GM12892 (cell line): ENCODE results near the gene CPLANE1.
"Not testable (repeated sequence)": the region's sequence is repeated elsewhere in the genome, so short reads cannot be mapped to it uniquely, and the experiment has no call there.

Experiments
- DNase-seq: peaks from one replicate; pipeline ENCODE4 v3.0.0; 2011; ENCODE audit not compliant: insufficient read length
- FAIRE-seq: peaks from 2 replicates; lab custom pipeline; 2011; peaks lifted over from hg19 to GRCh38; lab: Jason Lieb, UNC
- POLR2A ChIP-seq: IDR thresholded peaks from 2 replicates; pipeline ENCODE4 v1.6.1; 2011; ENCODE audit warnings: low read depth, low read length, control low read depth
- POLR2AphosphoS5 ChIP-seq: IDR thresholded peaks from 2 replicates; pipeline ENCODE4 v1.6.1; 2011; ENCODE audit warnings: low read depth, low read length, control low read depth
- TAF1 ChIP-seq: IDR thresholded peaks from 2 replicates; pipeline ENCODE4 v1.6.1; 2011; ENCODE audit warnings: low read depth, mild to moderate bottlenecking, control low read depth, low read length, borderline replicate concordance

The CPLANE1 gene

DNA sequence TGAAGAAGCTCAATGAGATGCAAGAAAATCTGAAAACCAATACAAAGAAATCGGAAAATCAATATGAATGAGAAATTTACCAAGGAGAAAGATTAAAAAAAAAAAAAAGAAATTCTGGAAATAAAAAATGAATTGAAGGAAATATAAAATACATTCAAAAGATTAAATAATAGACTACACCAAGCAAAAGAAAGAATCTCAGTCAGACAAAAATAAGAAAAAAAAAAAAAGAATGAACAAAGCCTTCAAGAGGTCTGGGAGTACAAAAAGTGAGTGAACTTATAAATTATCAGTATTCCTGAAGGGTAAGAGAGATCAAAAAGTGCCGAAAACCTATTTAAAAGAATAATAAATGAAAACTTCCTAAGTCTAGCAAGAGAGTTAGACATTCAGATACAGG, 14.9 kb downstream of the CPLANE1 start:
- no peak for DNase-seq
- FAIRE-seq: no peak
- TF ChIP-seq TAF1 (no peak), POLR2A (no peak), POLR2AphosphoS5 (no peak)

GRCh38 chr5:37226377-37226776, 22.8 kb downstream of the CPLANE1 start:
- FAIRE-seq (no peak), DNase-seq (no peak)
- TF ChIP-seq TAF1 (no peak), POLR2A (no peak), POLR2AphosphoS5 (no peak)

DNA sequence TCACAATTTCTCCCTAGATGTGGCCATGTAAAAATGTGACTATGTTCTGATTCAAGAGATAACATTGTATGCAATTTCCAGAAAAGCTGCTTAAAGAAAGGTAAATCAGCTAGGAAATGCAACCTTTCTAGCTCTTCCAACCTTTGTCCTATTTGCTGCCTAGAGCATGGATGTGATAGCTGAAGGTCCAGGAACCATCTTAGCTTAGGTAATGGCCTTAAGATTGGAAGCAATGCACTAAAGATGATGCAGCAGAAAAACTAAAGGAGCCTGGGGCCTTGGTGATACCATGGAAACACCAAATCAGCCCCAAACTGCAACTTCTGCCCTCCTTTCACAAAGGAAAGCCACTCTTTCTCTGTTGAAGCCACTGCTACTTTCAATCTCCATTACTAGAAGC, 27.0 kb downstream of the CPLANE1 start:
- no peak for FAIRE-seq
- TF ChIP-seq POLR2A (no peak), POLR2AphosphoS5 (no peak)
- DNase-seq: no peak

GRCh38 chr5:37220426-37220825, 28.8 kb downstream of the CPLANE1 start:
- not testable (repeated sequence) for DNase-seq, FAIRE-seq

DNA sequence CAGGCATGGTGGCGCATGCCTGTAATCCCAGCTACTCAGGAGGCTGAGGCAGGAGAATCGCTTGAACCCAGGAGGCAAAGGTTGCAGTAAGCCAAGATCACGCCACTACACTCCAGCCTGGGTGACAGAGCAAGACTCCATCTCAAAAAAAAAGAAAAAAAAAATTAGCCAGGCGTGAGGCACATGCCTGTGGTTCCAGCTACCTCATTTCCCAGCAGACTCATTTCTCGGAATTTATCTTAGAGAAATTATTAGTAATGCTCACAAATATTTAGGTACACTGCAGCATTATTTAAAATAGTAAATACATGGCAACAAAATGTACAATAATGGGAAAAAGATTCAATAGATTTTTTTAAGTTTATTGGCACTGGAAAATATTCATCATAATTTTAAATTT, 29.8 kb downstream of the CPLANE1 start:
- not testable (repeated sequence) for FAIRE-seq, DNase-seq

DNA sequence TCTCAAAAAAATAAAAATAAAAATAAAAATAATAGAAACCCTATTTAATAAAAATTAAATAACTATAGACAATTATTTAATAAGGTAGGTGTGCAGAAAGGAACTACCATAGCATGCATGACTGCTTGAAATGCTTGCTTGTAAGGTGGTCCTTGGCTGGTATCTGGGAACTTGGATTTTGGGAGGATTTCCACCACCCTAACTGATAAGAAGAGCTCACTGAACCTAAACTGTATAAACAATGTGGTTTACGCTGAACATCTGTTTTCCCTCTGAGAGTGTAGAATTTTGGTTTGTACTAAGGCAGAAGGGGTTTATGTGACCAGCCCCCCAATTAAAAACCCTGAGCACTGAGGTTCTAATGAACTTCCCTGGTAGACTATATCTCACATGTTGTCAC, 31.2 kb downstream of the CPLANE1 start:
- no peak for DNase-seq
- no peak for TF ChIP-seq POLR2AphosphoS5
- no peak for TF ChIP-seq POLR2A
- no peak for FAIRE-seq

GRCh38 chr5:37214550-37214949, 34.6 kb downstream of the CPLANE1 start:
- no peak for FAIRE-seq
- no peak for TF ChIP-seq POLR2AphosphoS5
- no peak for TF ChIP-seq TAF1
- no peak for TF ChIP-seq POLR2A
- no peak for DNase-seq

DNA sequence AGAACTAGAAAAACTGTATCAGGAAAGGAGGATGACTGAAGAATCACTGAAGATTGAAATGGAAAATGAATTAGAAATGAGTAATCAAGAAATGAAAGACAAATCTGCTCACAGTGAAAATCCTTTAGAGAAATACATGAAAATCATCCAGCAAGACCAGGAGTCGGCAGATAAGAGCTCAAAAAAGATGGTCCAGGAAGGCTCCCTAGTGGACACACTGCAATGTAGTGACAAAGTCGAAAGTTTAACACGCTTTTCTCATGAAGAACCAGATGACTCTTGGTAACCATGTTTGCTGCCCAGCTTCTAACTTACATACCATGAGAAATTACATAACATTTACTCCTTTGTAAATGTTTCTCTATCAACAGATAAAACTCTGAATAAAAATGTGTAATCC, 37.1 kb downstream of the CPLANE1 start:
- no peak for TF ChIP-seq POLR2AphosphoS5
- no peak for TF ChIP-seq TAF1
- no peak for TF ChIP-seq POLR2A
- DNase-seq: no peak
- FAIRE-seq: no peak

DNA sequence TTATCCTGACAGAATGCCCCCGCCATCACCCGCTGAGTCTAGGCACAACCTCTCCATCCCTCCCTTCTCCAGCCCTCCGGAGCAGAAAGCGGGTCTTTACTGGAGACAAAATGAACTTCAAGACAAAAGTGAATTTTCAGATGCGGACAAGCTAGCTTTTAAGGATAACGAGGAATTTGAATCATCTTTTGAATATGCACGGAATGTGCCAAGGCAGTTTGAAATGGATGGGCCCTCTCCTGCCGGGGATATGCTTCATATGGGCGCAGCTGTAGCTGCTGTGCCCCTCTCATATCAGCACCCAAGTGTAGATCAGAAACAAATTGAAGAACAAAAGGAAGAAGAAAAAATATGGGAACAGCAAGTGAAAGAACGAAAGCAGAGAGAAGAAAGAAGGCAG, 37.5 kb downstream of the CPLANE1 start:
- TF ChIP-seq POLR2AphosphoS5 (no peak), POLR2A (no peak), TAF1 (no peak)
- FAIRE-seq: no peak
- DNase-seq: no peak

- no peak for DNase-seq
- FAIRE-seq: no peak
- TF ChIP-seq POLR2A (no peak), POLR2AphosphoS5 (no peak), TAF1 (no peak)
Measured at GRCh38 chr5:37208883-37209797, 40.0 kb downstream of the CPLANE1 start.

- TF ChIP-seq TAF1 (no peak), POLR2AphosphoS5 (no peak), POLR2A (no peak)
- no peak for DNase-seq
- FAIRE-seq: no peak
Measured at GRCh38 chr5:37207802-37208201, 41.4 kb downstream of the CPLANE1 start.

DNA sequence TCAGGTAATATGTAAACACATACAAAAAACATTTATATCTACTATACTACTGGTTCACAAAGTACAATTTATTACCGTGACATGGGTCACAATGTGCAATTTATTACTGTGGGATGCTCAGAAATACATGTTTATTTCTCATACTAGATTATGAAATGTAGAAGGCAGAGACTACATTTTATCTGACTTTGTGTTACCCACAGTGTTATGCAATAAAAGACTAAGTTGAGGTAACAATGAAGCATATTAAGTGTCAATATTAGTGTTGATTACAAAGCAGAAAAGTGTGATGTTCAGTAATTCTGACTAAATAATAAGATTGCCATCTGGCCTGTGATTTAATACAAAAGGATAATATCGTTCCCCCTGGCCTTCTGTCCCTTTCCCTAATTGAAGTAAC, 42.4 kb downstream of the CPLANE1 start:
- TF ChIP-seq TAF1: no peak
- no peak for TF ChIP-seq POLR2AphosphoS5
- TF ChIP-seq POLR2A: no peak
- DNase-seq (no peak), FAIRE-seq (no peak)
